GM12891 (cell line): ENCODE data around the gene ISG15.
A peak's percentile ranks its signal among the peaks of the same experiment; 100 is the strongest.

Source experiments
- DNase-seq: peaks from one replicate; pipeline ENCODE4 v3.0.0; 2011; ENCODE audit warnings: low spot score; ENCODE audit not compliant: insufficient read length
- FAIRE-seq: peaks from 2 replicates; lab custom pipeline; 2011; peaks lifted over from hg19 to GRCh38; lab: Jason Lieb, UNC
- PAX5 ChIP-seq: IDR thresholded peaks from 2 replicates; pipeline ENCODE4 v1.6.1; 2011; ENCODE audit warnings: low read length, moderate library complexity, mild to moderate bottlenecking; ENCODE audit not compliant: insufficient read depth, severe bottlenecking
- POLR2A ChIP-seq: IDR thresholded peaks from 2 replicates; pipeline ENCODE4 v1.6.1; 2011; ENCODE audit warnings: low read depth, low read length, control low read depth
- POLR2AphosphoS5 ChIP-seq: IDR thresholded peaks from 2 replicates; pipeline ENCODE4 v1.6.1; 2011; ENCODE audit warnings: low read depth, low read length, control low read depth
- POU2F2 ChIP-seq: IDR thresholded peaks from 2 replicates; pipeline ENCODE4 v1.6.1; 2011; ENCODE audit warnings: low read depth, mild to moderate bottlenecking, control low read depth, low read length, moderate library complexity
- SPI1 ChIP-seq: IDR thresholded peaks from 2 replicates; pipeline ENCODE4 v1.6.1; 2011; ENCODE audit warnings: low read depth, low read length, control low read depth
- TAF1 ChIP-seq: IDR thresholded peaks from 2 replicates; pipeline ENCODE4 v1.6.1; 2011; ENCODE audit warnings: low read depth, low read length, control low read depth

ISG15 gene

GRCh38 chr1:1031659-1032235 is 18.4 kb downstream of the ISG15 start:
- TF ChIP-seq POLR2A (no peak), PAX5 (no peak), POU2F2 (no peak), SPI1 (no peak), TAF1 (no peak), POLR2AphosphoS5 (no peak)
- no peak for DNase-seq
- FAIRE-seq, result peak; percentile 41

- DNase-seq, result no peak
- TF ChIP-seq SPI1, result no peak
- peak; percentile 66 for FAIRE-seq
These were observed 19.1 kb downstream of the ISG15 start for GRCh38 chr1:1032424-1032823.

- FAIRE-seq (peak; percentile 96), DNase-seq (peak; percentile 99)
- TF ChIP-seq POU2F2 (peak; percentile 99), TAF1 (no peak)
These were observed 19.8 kb downstream of the ISG15 start for GRCh38 chr1:1033009-1033587.

GRCh38 chr1:1033731-1034438 is 20.6 kb downstream of the ISG15 start:
- no peak for FAIRE-seq
- no peak for TF ChIP-seq POU2F2
- no peak for TF ChIP-seq PAX5
- TF ChIP-seq SPI1, result no peak
- TF ChIP-seq TAF1, result no peak
- TF ChIP-seq POLR2AphosphoS5, result no peak
- no peak for TF ChIP-seq POLR2A
- DNase-seq, result no peak

GRCh38 chr1:1034439-1034781 is 21.1 kb downstream of the ISG15 start:
- no peak for DNase-seq
- FAIRE-seq, result no peak
- TF ChIP-seq TAF1, result no peak
- no peak for TF ChIP-seq POLR2A
- TF ChIP-seq POU2F2, result no peak
- TF ChIP-seq POLR2AphosphoS5, result no peak
- no peak for TF ChIP-seq SPI1
- TF ChIP-seq PAX5, result no peak

GRCh38 chr1:1035291-1035943 is 22.1 kb downstream of the ISG15 start:
- TF ChIP-seq SPI1 (no peak), POU2F2 (no peak), TAF1 (no peak), POLR2AphosphoS5 (no peak), PAX5 (no peak), POLR2A (no peak)
- FAIRE-seq, result no peak

GRCh38 chr1:1037366-1038327 is 24.4 kb downstream of the ISG15 start:
- no peak for TF ChIP-seq POLR2AphosphoS5
- TF ChIP-seq SPI1, result no peak
- no peak for TF ChIP-seq TAF1
- no peak for TF ChIP-seq POLR2A
- TF ChIP-seq POU2F2, result no peak
- TF ChIP-seq PAX5, result no peak
- DNase-seq (no peak), FAIRE-seq (no peak)

More at GRCh38 chr1:1035291-1035943, 22.1 kb downstream of the ISG15 start:
- DNase-seq, result no peak

GRCh38 chr1:1038694-1039093 is 25.4 kb downstream of the ISG15 start:
- peak; percentile 91 for FAIRE-seq
- TF ChIP-seq SPI1 (peak; percentile 97), PAX5 (no peak), TAF1 (no peak), POLR2AphosphoS5 (no peak), POU2F2 (no peak)
- peak; percentile 62 for DNase-seq
